ENCODE results near the gene PIF1.

The PIF1 gene

GRCh38 chr15:64842986-64843561, 17.6 kb upstream of the PIF1 start:
- no peak for TF ChIP-seq CTCF (IDR thresholded peaks at IDR 0.05; ENCODE audit: insufficient read depth, low read depth, low read length, missing control alignments)
- DNase-seq (ENCODE audit: low read depth), result peak; percentile 44
- peak overlapping the region; percentile 93 for H3K4me3 ChIP-seq (ENCODE audit: low read depth, low read length)

DNA sequence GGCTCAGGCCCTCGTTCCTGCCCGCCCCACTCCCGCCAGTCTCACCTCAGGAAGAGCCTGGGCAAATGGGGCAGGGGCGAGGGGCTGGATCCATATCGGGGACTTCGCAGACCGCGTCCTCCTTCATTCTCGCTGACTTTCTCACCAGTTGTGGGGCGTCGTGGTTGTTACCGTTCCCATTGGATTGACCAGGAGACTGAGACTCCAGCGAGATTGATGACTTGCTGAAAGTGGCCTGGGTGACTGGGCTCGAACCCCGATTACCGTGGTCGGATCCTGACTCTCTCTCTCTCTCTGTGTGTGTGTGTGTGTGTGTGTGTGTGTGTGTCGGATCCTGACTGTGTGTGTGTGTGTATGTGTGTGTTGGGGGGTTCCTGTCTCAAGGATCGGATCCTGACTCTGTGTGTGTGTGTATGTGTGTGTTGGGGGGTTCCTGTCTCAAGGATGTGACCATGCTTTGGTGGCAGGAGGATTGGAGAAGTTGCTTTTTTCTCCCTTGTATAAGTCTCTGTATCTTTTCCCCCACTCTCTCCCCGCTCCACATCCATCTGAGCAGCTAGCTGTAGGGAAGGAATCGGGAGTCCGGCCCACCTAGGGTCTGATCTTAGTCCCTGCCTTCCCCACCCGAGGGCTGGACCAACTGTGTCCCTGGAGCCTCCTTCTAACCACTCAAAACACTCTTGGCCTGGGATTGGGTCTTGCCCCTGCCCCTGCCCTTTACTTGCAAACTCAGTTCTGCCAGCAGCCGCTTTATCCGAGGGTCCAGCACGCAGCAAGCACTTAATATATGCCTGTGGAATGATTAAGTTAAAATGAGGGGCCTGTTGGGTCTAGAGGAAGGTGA, 16.9 kb upstream of the PIF1 start:
- peak overlapping the region; percentile 93 for H3K4me3 ChIP-seq (ENCODE audit: low read depth, low read length)
- TF ChIP-seq CTCF (IDR thresholded peaks at IDR 0.05; ENCODE audit: insufficient read depth, low read depth, low read length, missing control alignments), result no peak
- DNase-seq (ENCODE audit: low read depth), result peak; percentile 42

DNA sequence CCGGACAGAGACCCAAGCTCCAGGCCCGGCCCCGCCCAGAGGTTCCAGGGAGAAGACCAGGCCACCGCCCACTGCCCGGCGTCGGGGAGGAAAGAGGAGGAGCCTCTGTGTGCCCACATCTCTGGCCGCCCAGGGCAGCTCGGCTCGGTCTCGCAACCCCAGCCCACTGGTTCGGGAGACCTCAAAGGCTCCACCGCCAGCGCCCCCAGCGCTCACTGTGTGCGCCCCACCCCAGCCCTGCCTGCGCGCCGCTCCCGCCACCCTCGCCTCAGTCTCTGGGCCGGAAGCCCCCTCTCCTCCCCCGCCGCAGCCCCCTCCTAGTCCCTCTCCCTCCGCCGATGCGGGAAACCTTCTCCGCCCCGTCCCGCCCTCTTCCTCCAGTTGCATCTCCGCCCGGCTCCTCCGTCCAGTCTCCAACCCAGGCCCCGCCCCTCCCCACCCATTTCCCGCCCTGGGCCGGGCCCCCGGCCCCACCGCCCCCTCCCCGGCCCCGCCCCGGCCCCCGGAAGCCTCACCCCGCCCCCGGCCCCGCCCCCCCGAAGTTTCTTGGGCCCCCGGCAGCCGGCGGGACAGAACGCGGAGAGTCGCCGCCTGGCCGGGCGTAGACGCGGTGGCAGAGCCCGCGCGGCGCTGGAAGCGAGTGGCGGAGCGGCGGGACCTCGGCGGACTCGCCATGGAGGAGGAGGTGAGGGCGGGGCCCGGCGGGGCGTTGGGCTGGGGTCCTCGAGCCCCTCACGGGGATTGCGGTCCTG, 16.1 kb upstream of the PIF1 start, which contains the start of gene PLEKHO2:
Gene PLEKHO2, plus strand, starts transcription at position 572 of the 752 bp plus-strand sequence. Its CDS starts 102 bp downstream, at position 674.
- peak within 1 kb of the TSS; percentile 93 for H3K4me3 ChIP-seq (ENCODE audit: low read depth, low read length)
- peak; percentile 29 for TF ChIP-seq CTCF (IDR thresholded peaks at IDR 0.05; ENCODE audit: insufficient read depth, low read depth, low read length, missing control alignments)
- peak; percentile 95 for DNase-seq (ENCODE audit: low read depth)

DNA sequence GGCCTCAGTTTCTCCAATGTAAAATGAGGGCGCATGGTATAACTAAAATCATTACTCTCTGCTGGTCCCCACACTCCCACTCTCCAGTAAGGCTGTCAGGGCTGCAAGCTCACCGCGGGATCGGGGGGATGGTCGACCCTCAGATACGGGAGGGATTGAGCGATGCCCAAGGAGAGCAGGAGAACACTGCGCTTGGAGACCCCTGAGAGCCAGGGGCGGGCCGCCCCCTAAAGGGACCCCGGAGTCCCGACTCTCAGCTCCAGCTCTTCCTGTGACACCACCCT, 15.6 kb upstream of the PIF1 start:
- peak overlapping the region; percentile 61 for H3K4me3 ChIP-seq (ENCODE audit: low read depth, low read length)
- DNase-seq (ENCODE audit: low read depth), result no peak
- no peak for TF ChIP-seq CTCF (IDR thresholded peaks at IDR 0.05; ENCODE audit: insufficient read depth, low read depth, low read length, missing control alignments)

GRCh38 chr15:64837502-64837901, 12.1 kb upstream of the PIF1 start:
- DNase-seq (ENCODE audit: low read depth), result peak; percentile 35
- no peak overlapping the region for H3K4me3 ChIP-seq (ENCODE audit: low read depth, low read length)
- TF ChIP-seq CTCF (IDR thresholded peaks at IDR 0.05; ENCODE audit: insufficient read depth, low read depth, low read length, missing control alignments), result no peak

GRCh38 chr15:64836023-64836536, 10.6 kb upstream of the PIF1 start:
- DNase-seq (ENCODE audit: low read depth), result no peak
- H3K4me3 ChIP-seq (ENCODE audit: low read depth, low read length), result no peak overlapping the region
- no peak for TF ChIP-seq CTCF (IDR thresholded peaks at IDR 0.05; ENCODE audit: insufficient read depth, low read depth, low read length, missing control alignments)

Data from GM12865 (cell line).